Kidney (tissue), 14 donors: Measurements from ENCODE around the gene PLEKHM2. TPM values are rescaled to one million over a fixed set of nuclear protein-coding genes. Genes with fewer than 3 reads are reported as not detected.

Experiments used
- DNase-seq, 5 donors: peaks; one replicate each; pipeline ENCODE4 v3.0.0-alpha.2; 2013 to 2020
- FAIRE-seq: peaks from 2 replicates; lab custom pipeline; 2012; peaks lifted over from hg19 to GRCh38; lab: Jason Lieb, UNC
- H3K27ac ChIP-seq, 2 donors: one replicate each; pipeline ENCODE4 v1.7.0; 2013; ENCODE audit warnings: low read depth in 2 of 2, low read length in 2 of 2, inconsistent platforms in 1 of 2
- H3K27me3 ChIP-seq: one replicate; pipeline ENCODE4 v1.7.1; 2013; ENCODE audit warnings: low read length, inconsistent platforms; ENCODE audit not compliant: control insufficient read depth, insufficient read depth
- H3K36me3 ChIP-seq, 3 donors: one replicate each; pipeline versions ENCODE4 v1.7.0 to v1.7.1; 2013; ENCODE audit warnings: low read length in 3 of 3, control low read depth in 1 of 3, inconsistent platforms in 1 of 3; ENCODE audit not compliant: insufficient read depth in 3 of 3, control insufficient read depth in 2 of 3
- H3K4me1 ChIP-seq, 3 donors: one replicate each; pipeline versions ENCODE4 v1.7.0 to v1.7.1; 2013; ENCODE audit warnings: low read length in 3 of 3, inconsistent platforms in 1 of 3, low read depth in 1 of 3; ENCODE audit not compliant: control insufficient read depth in 2 of 3, insufficient read depth in 2 of 3
- H3K4me3 ChIP-seq, 3 donors: one replicate each; pipeline versions ENCODE4 v1.7.0 to v1.8.1; 2013; ENCODE audit warnings: low read length in 3 of 3, control low read depth in 1 of 3, inconsistent platforms in 1 of 3
- H3K9ac ChIP-seq, 3 donors: one replicate each; pipeline versions ENCODE4 v1.7.0 to v1.7.1; 2013; ENCODE audit warnings: low read length in 3 of 3, control low read depth in 1 of 3, inconsistent platforms in 1 of 3
- H3K9me3 ChIP-seq, 3 donors: one replicate each; pipeline versions ENCODE4 v1.7.0 to v1.7.1; 2013; ENCODE audit warnings: low read length in 3 of 3, control low read depth in 1 of 3, inconsistent platforms in 1 of 3; ENCODE audit not compliant: control insufficient read depth in 2 of 3, insufficient read depth in 1 of 3
- intact Hi-C: fragments of 100-400 bp; cut with DNase I; formaldehyde crosslinking; loops from one replicate; pipeline ENCODE4 v1.11.1; 2022
- polyA plus RNA-seq: library from polyadenylated mRNA; stranded (reverse); fragments of 350-450 nt; fragmentation: Illumina TruSeq; extraction: RNeasy Lipid Tissue Mini Kit (QIAGEN cat#74804); gene quantifications from one replicate; pipeline ENCODE4 v1.2.3, GENCODE V29; 2014; ENCODE audit warnings: low read depth, low replicate concordance; ENCODE audit not compliant: insufficient read depth
- total RNA-seq: library from RNA; stranded (reverse); fragmentation: NEBNext Ultra II Directional; extraction: Animal tissue kit (Norgen Biotek cat#: 25700); gene quantifications from one replicate; pipeline ENCODE4 v1.2.1, GENCODE V29; 2021
- TF ChIP-seq, protein P1 (sequence below): IDR thresholded peaks from 3 replicates; pipeline ENCODE4 v1.5.1; 2012; ENCODE audit warnings: mild to moderate bottlenecking, moderate library complexity, borderline replicate concordance; ENCODE audit not compliant: insufficient read depth; ENCODE audit errors: extremely low read depth
- donor health status: control.
- donor health status: control.
- donor health status: control.
- donor health status: control.
- donor health status: control.
- donor health status: DM: yes; HTN: yes; CAD: no.
- donor health status: Normal renal cell carcinoma (clear cell type).

Gene PLEKHM2
- total and polyA plus RNA-seq, 2 donors from 2014 or later = 21.7 to 65.7 TPM

DNA sequence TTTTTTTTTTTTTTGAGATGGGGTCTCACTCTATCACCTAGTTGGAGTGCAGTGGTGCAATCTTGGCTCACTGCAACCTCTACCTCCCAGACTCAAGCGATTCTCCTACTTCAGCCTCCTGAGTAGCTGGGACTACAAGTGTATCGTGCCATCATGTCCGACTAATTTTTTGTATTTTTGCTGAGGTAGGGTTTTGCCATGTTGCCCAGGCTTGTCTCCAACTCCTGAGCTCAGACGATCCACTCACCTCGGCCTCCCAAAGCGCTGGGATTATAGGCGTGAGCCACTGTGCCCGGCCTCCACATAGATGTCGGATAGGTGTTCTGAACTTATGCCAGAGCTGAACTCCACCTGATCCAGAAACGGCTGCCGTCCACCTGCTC, 21.1 kb downstream of the PLEKHM2 start:
- H3K36me3 ChIP-seq = peaks cover 0 to 4% (median 0%) of the 10 kb centered on the region in 3 donors
- H3K27me3 ChIP-seq = no peaks in the 10 kb centered on the region
- H3K9me3 ChIP-seq = no peaks in the 10 kb centered on the region
- no peak overlapping the region for H3K27ac ChIP-seq
- FAIRE-seq (no peak), DNase-seq (no peak)
- H3K4me1 ChIP-seq = peaks cover 0 to 19% (median 14%) of the 10 kb centered on the region in 3 donors
- H3K9ac ChIP-seq = no peak overlapping the region
- intact Hi-C loops = no loop called here
- TF ChIP-seq, protein P1, sequence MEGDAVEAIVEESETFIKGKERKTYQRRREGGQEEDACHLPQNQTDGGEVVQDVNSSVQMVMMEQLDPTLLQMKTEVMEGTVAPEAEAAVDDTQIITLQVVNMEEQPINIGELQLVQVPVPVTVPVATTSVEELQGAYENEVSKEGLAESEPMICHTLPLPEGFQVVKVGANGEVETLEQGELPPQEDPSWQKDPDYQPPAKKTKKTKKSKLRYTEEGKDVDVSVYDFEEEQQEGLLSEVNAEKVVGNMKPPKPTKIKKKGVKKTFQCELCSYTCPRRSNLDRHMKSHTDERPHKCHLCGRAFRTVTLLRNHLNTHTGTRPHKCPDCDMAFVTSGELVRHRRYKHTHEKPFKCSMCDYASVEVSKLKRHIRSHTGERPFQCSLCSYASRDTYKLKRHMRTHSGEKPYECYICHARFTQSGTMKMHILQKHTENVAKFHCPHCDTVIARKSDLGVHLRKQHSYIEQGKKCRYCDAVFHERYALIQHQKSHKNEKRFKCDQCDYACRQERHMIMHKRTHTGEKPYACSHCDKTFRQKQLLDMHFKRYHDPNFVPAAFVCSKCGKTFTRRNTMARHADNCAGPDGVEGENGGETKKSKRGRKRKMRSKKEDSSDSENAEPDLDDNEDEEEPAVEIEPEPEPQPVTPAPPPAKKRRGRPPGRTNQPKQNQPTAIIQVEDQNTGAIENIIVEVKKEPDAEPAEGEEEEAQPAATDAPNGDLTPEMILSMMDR = no peak
- no peak overlapping the region for H3K4me3 ChIP-seq

DNA sequence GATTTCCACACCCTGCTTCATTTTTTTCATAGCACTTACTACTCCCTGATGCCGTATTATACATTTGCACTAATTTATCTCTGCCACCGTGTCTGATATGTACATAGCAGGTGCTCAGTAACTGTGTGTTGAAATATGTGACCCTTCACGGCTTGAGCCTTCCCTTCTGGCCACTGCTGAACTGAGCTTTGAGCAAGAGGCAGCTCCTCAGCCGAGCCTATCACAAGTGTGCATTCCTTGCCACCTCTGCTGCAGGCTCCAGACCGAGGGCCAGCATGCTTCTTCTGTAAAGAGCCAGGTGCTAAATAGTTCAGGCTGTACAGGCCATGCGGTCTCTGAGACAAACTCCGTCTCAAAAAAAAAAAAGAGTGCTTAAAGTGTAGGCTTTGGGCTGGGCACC, 22.6 kb downstream of the PLEKHM2 start:
- DNase-seq = no peak
- Histone ChIP-seq H3K36me3 (peaks cover 0 to 4% (median 0%) of the 10 kb centered on the region in 3 donors), H3K27ac (no peak overlapping the region), H3K4me1 (peaks cover 0 to 19% (median 14%) of the 10 kb centered on the region in 3 donors), H3K4me3 (no peak overlapping the region), H3K27me3 (no peaks in the 10 kb centered on the region), H3K9me3 (no peaks in the 10 kb centered on the region), H3K9ac (no peak overlapping the region)
- no peak for FAIRE-seq
- TF ChIP-seq, protein P1 = no peak
- intact Hi-C loops = no loop called here

- FAIRE-seq (no peak), DNase-seq (no peak)
- Histone ChIP-seq H3K27ac (no peak overlapping the region), H3K9me3 (no peaks in the 10 kb centered on the region), H3K9ac (no peak overlapping the region), H3K4me1 (peaks cover 0 to 21% (median 14%) of the 10 kb centered on the region in 3 donors), H3K36me3 (peaks cover 0 to 4% (median 0%) of the 10 kb centered on the region in 3 donors), H3K27me3 (no peaks in the 10 kb centered on the region), H3K4me3 (no peak overlapping the region)
- intact Hi-C loops = no loop called here
- TF ChIP-seq, protein P1 = no peak
Observed at GRCh38 chr1:15707239-15707925, 23.3 kb downstream of the PLEKHM2 start.
